Subcutaneous adipose tissue (tissue), 4 donors: ENCODE measurements around the gene INPP5A. TPM values are rescaled to one million over a fixed set of nuclear protein-coding genes. Genes with fewer than 3 reads are reported as not detected.

Experiments
- total RNA-seq, 4 donors: library from RNA; depleted of rRNA; stranded (reverse); fragments of >200 nt; gene quantifications; one replicate each; pipeline ENCODE4 v1.1.0, GENCODE V29; 2016
- TF ChIP-seq, protein P1 (sequence below): fragments of 450-650 bp; IDR thresholded peaks from one replicate; pipeline ENCODE4 v1.5.1; 2016; ENCODE audit warnings: low read depth, mild to moderate bottlenecking, control low read depth, antibody characterized with exemption, moderate library complexity

INPP5A gene
- total RNA-seq, 4 donors from 2014 or later = 23.1 to 34.1 (median 31.6) TPM

DNA sequence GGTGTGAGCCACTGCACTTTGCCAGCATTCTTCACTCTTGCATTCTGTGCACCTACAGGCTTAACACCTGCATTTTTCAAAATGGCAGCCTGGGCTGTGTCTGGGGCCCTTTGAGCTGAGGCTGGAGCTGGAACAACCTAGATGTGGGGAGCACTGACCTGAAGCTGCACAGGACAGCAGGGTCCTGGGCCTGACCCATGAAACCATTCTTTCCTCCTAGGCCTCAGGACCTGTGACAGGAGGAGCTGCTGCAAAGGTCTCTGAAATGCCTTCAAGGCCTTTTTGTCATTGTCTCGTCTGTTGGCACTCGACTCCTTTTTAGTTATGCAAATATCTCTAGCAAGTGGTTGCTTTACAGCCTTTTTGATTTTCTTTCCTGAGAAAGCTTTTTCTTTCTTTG lies 82.3 kb downstream of the INPP5A start:
- TF ChIP-seq, protein P1, sequence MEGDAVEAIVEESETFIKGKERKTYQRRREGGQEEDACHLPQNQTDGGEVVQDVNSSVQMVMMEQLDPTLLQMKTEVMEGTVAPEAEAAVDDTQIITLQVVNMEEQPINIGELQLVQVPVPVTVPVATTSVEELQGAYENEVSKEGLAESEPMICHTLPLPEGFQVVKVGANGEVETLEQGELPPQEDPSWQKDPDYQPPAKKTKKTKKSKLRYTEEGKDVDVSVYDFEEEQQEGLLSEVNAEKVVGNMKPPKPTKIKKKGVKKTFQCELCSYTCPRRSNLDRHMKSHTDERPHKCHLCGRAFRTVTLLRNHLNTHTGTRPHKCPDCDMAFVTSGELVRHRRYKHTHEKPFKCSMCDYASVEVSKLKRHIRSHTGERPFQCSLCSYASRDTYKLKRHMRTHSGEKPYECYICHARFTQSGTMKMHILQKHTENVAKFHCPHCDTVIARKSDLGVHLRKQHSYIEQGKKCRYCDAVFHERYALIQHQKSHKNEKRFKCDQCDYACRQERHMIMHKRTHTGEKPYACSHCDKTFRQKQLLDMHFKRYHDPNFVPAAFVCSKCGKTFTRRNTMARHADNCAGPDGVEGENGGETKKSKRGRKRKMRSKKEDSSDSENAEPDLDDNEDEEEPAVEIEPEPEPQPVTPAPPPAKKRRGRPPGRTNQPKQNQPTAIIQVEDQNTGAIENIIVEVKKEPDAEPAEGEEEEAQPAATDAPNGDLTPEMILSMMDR = no peak

DNA sequence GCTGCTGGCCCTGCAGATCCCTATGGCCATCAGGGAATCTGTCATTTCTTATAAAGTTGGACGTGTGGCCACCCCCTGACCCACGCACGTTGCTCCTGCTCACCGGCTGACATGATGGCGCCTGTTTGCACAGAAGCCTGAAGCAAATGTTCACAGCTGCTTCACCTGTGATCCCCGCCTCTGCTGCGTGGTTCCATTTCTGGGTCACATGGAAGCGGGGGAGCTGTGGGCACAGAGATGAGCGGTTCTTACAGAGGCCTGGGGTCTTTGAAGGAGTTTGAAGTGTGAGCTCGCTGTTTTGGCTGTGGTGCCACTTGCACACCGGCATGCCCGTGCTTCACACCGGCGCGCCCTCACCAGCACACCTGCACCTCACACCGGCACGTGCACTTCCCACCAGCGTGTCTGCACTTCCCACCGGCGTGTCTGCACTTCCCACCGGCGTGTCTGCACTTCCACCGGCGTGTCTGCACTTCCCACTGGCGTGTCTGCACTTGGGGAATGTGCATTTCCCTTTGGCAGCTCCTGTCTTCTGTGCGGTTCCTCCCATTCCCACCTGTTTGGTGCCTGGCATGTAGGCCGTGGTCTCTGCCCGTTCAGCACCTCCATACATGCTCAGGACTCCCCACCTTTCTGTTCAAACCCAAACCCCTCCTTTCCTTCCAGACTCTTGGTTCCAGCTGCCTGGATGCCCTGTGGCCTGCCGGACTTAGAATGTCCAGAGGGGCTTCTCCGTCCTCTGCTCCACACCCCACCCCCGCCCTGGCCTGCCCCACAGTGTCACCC lies 86.7 kb downstream of the INPP5A start:
- TF ChIP-seq, protein P1 = no peak

DNA sequence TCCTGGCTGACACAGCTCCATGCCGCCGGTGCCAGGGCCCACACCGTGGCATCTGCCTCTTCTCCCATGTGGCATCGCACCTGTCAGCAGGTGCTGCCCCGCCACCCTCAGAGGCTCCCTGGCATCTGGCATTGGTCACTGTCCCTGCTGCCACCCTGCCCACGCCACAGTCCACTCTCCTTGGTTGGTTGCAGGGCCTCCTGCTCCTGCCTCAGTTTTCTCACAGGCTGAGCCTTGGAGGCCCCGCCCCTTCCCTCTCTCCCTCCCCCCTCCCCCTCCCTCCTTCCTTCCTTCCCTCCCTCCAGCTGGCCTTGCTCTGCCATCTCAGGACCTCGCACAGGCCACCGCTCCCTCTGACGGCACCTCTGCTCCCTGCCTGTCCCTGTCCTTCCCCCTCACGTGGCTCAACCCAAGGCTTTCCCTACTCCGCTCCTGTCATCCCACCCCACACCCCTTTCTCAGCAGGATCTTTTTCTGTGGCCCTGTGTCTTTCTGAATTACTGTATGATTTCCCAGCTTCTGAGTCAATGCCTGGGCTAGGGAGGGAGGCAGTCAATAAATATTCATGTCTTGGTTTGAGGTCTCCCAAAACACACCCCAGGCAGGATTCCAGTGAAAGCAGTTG lies 87.4 kb downstream of the INPP5A start:
- TF ChIP-seq, protein P1 = no peak

DNA sequence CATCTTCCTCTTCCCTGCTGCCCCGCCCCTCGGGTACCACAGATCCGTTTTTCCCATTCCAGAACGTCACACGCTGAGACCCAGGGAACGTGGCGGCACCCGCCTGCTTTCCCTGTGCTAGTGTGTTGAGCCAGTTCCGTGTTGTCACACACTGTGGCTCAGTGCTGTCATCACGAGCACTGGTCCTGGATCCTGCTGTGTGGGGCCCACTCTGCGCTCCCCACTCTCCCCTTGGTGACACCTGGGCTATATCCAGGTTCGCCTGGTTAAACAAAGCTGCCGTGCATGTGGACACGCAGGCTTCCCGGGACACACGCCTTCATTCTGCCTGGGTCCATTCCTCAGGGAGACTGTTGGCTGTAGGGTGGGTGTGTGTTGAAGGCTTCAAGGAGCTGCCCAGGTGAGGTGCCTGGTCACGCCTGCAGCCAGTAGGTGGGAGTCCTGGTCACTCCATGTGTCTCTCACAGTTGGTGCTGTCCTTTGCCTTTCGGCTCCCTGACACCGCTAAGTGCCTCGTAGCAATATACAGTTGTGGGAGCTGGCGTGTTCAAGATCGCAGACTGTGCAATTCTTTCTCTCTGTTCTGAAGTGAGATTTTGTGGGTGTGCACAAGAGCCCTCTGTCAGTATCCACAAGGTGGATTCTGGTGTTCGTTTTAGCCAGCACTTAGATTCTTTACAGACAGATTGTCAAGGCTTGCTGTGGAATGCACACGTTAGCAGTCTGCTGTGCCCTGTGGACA lies 88.6 kb downstream of the INPP5A start:
- TF ChIP-seq, protein P1 = no peak

DNA sequence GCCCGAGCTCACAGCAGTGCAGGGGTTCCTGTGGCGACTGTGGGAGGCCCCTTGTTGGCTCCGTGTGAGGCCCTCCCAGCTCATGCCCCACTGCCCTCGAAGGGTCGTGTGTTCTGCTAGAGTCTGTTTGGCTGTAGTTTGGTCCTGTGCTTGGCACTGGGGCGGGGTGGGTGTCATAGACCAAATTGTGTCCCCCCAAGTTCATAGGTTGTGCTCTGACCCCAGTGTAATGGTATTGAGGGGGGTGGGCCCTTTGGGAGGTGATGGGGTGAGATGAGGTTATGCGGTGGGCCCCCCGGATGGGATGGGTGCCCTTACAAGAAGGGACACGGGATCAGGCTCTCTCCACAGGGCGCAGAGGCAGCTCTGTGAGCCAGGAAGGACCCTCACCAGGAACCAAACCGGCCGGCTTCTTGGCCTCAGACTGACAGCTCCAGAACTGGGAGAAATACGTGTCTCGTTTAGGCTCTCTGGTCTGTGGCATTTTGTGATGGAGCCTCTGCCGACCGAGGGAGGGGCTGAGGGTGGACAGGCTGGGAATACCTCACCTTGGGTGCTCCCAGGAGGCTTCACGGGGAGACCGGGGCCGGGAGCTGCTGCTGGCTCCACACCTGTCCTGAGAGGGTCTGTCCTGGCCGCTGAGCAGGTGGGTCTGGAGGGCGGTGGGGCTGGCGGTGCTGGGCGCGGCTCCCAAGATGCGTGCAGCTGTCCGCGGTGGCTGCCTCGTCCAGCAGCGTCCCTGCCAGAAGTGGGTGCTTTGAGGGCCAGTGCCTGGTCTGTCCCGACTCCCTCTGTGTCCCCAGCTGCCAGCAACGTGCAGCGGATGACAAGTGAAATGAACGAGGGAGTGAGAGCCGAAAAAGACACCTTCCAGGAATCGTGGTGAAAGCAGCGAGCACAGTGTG lies 89.4 kb downstream of the INPP5A start:
- TF ChIP-seq, protein P1 = no peak

DNA sequence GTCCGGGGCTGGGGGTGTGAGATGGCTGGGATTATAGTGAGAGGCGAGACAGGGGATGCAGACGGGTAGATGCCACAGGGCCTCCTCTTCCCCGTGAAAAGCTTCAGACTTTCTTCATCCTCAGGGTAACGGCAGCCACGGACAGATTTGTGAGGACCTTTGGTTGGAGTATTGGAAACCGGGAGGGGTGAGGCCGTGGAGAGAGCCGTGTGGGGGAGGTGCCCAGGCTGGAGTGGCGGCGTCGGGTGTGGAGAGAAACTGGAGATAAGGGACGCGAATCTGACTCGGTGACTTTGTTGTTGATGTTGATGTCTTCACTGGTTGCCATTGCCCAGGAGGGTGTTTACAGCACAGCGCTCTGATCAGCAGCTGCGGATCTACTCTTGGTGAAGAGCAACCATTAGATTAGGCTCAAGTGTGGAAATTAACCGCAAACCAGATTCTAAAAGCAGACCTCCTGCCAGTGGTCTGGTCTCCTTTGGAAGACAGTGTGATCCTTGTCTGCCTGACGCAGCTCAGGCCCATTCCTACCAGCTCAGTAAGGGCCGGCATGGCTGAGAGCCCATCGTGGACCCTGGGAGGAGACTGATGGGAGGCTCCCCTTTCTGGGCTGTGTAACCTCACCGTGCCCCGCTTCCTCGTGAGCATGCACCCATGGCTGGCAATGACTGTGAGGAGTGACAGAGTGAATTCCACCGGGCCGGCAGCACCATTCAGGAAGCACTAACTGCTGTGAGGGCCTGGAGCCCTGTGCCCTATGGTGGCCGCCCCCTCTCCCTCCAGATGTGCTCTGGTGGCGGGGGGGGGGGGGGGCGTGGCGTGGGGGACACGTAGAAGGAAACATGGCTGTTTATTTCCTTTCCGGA lies 90.3 kb downstream of the INPP5A start:
- TF ChIP-seq, protein P1 = no peak
